Hepatocyte (in vitro differentiated cells): ENCODE results near the gene NT5C. TPM values are rescaled to one million over a fixed set of nuclear protein-coding genes. Genes with fewer than 3 reads are reported as not detected.

ENCODE experiments used
- DNase-seq: peaks from one replicate; pipeline ENCODE4 v3.0.0-alpha.2; 2016; ENCODE audit warnings: low spot score
- H2AFZ ChIP-seq: fragments of 200-600 bp; sonication (generic); 2 replicates; pipeline ENCODE4 v1.6.0; 2016; ENCODE audit warnings: antibody characterized with exemption, mild to moderate bottlenecking
- H3K27ac ChIP-seq: fragments of 200-600 bp; sonication (generic); 2 replicates; pipeline ENCODE4 v1.5.1; 2016; ENCODE audit warnings: mild to moderate bottlenecking
- H3K27me3 ChIP-seq: fragments of 200-600 bp; sonication (generic); 2 replicates; pipeline ENCODE4 v1.6.1; 2016
- H3K36me3 ChIP-seq: fragments of 200-600 bp; sonication (generic); replicated peaks from 2 replicates; pipeline ENCODE4 v1.5.1; 2016; ENCODE audit warnings: low read depth; ENCODE audit not compliant: insufficient read depth
- H3K4me1 ChIP-seq: fragments of 200-600 bp; sonication (generic); 2 replicates; pipeline ENCODE4 v1.5.1; 2016; ENCODE audit warnings: mild to moderate bottlenecking, moderate library complexity; ENCODE audit not compliant: insufficient read depth
- H3K4me2 ChIP-seq: fragments of 200-600 bp; sonication (generic); 2 replicates; pipeline ENCODE4 v1.6.0; 2016
- H3K4me3 ChIP-seq: fragments of 200-600 bp; sonication (generic); 2 replicates; pipeline ENCODE4 v1.5.1; 2016; ENCODE audit warnings: mild to moderate bottlenecking
- H3K79me2 ChIP-seq: fragments of 200-600 bp; sonication (generic); 2 replicates; pipeline ENCODE4 v1.6.0; 2017; ENCODE audit warnings: mild to moderate bottlenecking
- H3K9me2 ChIP-seq: fragments of 200-600 bp; sonication (generic); replicated peaks from 2 replicates; pipeline ENCODE4 v1.6.0; 2017; ENCODE audit warnings: mild to moderate bottlenecking; ENCODE audit not compliant: insufficient read depth
- H3K9me3 ChIP-seq: fragments of 200-600 bp; sonication (generic); 2 replicates; pipeline ENCODE4 v1.5.1; 2016; ENCODE audit warnings: low read depth, mild to moderate bottlenecking
- H4K20me1 ChIP-seq: fragments of 200-600 bp; sonication (generic); 2 replicates; pipeline ENCODE4 v1.6.0; 2016; ENCODE audit warnings: mild to moderate bottlenecking; ENCODE audit not compliant: insufficient read depth, poor library complexity, severe bottlenecking
- EZH2 ChIP-seq: fragments of 200-600 bp; sonication (generic); IDR thresholded peaks from 2 replicates; pipeline ENCODE4 v1.6.1; 2016; ENCODE audit warnings: antibody characterized with exemption, mild to moderate bottlenecking, borderline replicate concordance
- EZH2phosphoT487 ChIP-seq: fragments of 200-600 bp; sonication (generic); IDR thresholded peaks from one replicate; pipeline ENCODE4 v1.6.1; 2018; ENCODE audit warnings: antibody characterized with exemption, mild to moderate bottlenecking, low read depth, moderate library complexity; ENCODE audit not compliant: unreplicated experiment, severe bottlenecking
- WGBS: methylation state at CpG from one replicate; pipeline ENCODE4 v1.1.6; 2016; ENCODE audit warnings: low lambda C conversion rate; ENCODE audit errors: missing lambda C conversion rate; 5-methylcytosine and 5-hydroxymethylcytosine counted together
- polyA plus RNA-seq: library from polyadenylated mRNA; unstranded; fragments of >200 nt; fragmentation: Nextera tagmentation; extraction: Ambion mirVana; gene quantifications from 2 replicates; pipeline ENCODE4 v1.2.1, GENCODE V29; 2016
- total RNA-seq: library from RNA; depleted of rRNA; stranded (reverse); fragments of >200 nt; gene quantifications from 2 replicates; pipeline ENCODE4 v1.2.3, GENCODE V29; 2014
- TF ChIP-seq, protein P1 (sequence below): fragments of 200-600 bp; sonication (generic); IDR thresholded peaks from 2 replicates; pipeline ENCODE4 v1.5.1; 2016; ENCODE audit warnings: antibody characterized with exemption, mild to moderate bottlenecking; ENCODE audit not compliant: poor library complexity

Gene NT5C
- total and polyA plus RNA-seq, 2 experiments from 2014 or later = 46.3 to 73.3 TPM

DNA sequence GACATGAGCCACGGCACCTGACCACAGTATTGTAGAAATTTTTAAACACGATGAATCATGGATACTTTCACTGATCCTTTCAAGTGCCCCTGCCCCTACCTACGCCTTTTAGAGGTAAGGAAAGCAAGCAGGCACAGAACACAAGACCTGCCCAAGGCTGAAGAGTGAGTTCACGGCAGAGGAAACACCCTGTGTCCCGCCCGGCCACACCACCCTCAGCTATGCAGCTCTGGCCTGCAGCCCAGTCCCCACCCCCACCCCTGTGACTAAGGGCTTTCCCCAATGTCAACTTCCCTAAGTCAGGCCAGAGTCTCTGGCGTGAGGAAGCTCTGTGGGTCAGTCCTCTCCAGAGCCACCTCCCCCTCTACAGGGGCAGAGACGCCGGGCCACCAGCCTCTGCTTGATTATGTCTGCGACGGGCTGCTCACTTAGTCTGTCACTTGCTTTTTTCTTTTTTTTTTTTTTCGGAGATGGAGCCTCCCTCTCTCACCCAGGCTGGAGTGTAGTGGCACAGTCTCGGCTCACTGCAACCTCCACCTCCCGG, 35.4 kb downstream of the NT5C start:
- H3K4me2 ChIP-seq = no peak overlapping the region
- no peaks in the 10 kb centered on the region for H3K9me2 ChIP-seq
- H3K4me1 ChIP-seq = peaks cover 34% of the 10 kb centered on the region
- peaks cover 24% of the 10 kb centered on the region for H3K79me2 ChIP-seq
- 49% methylated on average over 13 of the region's 14 CpGs for WGBS
- DNase-seq = peak; percentile 92
- H4K20me1 ChIP-seq = no peaks in the 10 kb centered on the region
- H3K36me3 ChIP-seq = no peaks in the 10 kb centered on the region
- H3K4me3 ChIP-seq = no peak overlapping the region
- H3K27ac ChIP-seq = peak overlapping the region; percentile 99
- H3K27me3 ChIP-seq = no peaks in the 10 kb centered on the region
- no peak for TF ChIP-seq EZH2phosphoT487
- TF ChIP-seq EZH2 = no peak
- TF ChIP-seq, protein P1, sequence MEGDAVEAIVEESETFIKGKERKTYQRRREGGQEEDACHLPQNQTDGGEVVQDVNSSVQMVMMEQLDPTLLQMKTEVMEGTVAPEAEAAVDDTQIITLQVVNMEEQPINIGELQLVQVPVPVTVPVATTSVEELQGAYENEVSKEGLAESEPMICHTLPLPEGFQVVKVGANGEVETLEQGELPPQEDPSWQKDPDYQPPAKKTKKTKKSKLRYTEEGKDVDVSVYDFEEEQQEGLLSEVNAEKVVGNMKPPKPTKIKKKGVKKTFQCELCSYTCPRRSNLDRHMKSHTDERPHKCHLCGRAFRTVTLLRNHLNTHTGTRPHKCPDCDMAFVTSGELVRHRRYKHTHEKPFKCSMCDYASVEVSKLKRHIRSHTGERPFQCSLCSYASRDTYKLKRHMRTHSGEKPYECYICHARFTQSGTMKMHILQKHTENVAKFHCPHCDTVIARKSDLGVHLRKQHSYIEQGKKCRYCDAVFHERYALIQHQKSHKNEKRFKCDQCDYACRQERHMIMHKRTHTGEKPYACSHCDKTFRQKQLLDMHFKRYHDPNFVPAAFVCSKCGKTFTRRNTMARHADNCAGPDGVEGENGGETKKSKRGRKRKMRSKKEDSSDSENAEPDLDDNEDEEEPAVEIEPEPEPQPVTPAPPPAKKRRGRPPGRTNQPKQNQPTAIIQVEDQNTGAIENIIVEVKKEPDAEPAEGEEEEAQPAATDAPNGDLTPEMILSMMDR = no peak
- H3K9me3 ChIP-seq = no peaks in the 10 kb centered on the region
- no peak overlapping the region for H2AFZ ChIP-seq

DNA sequence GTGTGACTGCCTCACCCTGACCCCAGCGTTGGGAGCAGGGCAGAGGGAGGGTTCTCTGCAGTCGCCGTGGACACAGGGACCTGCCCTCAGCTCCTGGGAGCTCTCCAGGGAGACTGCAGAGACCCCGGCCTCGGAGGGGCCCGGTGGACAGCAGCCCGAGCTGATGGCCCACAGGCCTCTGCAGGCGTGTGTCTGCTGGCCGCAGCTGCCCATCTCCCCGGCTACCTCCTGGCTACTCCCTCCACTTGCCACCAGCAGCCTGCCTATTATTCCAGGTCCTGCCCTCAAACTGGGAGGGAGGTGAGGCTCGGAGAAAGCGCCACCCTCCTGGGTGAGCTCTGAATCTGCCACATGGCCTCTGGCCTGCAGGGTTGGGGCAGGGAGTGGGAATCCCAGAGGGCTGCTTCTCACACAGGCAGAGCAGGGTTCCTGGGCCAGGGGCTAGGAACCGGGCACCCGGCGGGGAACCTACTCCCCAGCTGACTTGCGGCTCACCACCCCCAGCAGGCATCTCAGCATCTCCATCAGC, 36.6 kb downstream of the NT5C start:
- Histone ChIP-seq H3K9me3 (no peaks in the 10 kb centered on the region), H3K9me2 (no peaks in the 10 kb centered on the region), H3K36me3 (no peaks in the 10 kb centered on the region), H3K79me2 (peaks cover 33% of the 10 kb centered on the region), H3K4me1 (peaks cover 46% of the 10 kb centered on the region), H3K27ac (peak overlapping the region; percentile 99), H3K4me3 (no peak overlapping the region), H3K27me3 (no peaks in the 10 kb centered on the region), H2AFZ (no peak overlapping the region), H3K4me2 (no peak overlapping the region), H4K20me1 (no peaks in the 10 kb centered on the region)
- no peak for DNase-seq
- WGBS = 86% methylated on average over 16 of the region's 16 CpGs
- TF ChIP-seq EZH2phosphoT487 = no peak
- TF ChIP-seq, protein P1 = no peak
- no peak for TF ChIP-seq EZH2

DNA sequence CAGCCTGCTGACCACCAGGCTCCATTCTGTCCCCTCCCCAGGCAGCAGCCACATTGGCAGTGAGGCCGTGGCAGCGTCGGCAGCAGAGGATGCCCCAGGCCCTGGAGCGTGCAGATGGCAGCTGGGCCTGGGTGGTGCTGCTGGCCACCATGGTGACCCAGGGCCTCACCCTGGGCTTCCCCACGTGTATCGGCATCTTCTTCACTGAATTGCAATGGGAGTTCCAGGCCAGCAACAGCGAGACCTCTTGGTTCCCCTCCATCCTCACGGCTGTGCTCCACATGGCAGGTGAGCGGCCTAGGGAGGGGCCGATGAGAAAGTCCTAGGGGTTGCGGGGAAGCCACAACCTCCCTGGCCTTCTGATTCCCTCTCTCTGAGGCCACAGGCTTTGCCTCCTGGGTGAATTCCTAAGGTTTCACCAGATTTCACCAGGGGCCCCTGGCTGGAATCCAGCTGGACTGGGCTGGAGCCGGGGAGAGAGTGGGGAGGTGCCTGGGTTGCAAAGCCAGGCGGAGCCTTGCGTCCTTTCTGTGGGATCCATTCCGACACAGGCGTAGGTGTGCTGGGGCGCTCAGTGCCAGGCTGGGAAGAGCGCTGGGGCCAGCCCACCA, 37.9 kb downstream of the NT5C start:
- 86% methylated on average over 18 of the region's 18 CpGs for WGBS
- no peak overlapping the region for H2AFZ ChIP-seq
- peak overlapping the region; percentile 99 for H3K27ac ChIP-seq
- TF ChIP-seq EZH2 (no peak), EZH2phosphoT487 (no peak)
- TF ChIP-seq, protein P1 = no peak
- H4K20me1 ChIP-seq = no peaks in the 10 kb centered on the region
- no peaks in the 10 kb centered on the region for H3K9me3 ChIP-seq
- DNase-seq = no peak
- no peaks in the 10 kb centered on the region for H3K27me3 ChIP-seq
- H3K4me1 ChIP-seq = peaks cover 55% of the 10 kb centered on the region
- peak overlapping the region; percentile 91 for H3K4me2 ChIP-seq
- H3K9me2 ChIP-seq = no peaks in the 10 kb centered on the region
- peaks cover 46% of the 10 kb centered on the region for H3K79me2 ChIP-seq
- no peak overlapping the region for H3K4me3 ChIP-seq
- H3K36me3 ChIP-seq = no peaks in the 10 kb centered on the region
